Left lobe of liver (tissue), 2 donors: ENCODE measurements around the gene MYH6. TPM values are rescaled to one million over a fixed set of nuclear protein-coding genes. Genes with fewer than 3 reads are reported as not detected.
"Not testable (repeated sequence)": the region's sequence is repeated elsewhere in the genome, so short reads cannot be mapped to it uniquely, and the experiment has no call there.

ENCODE experiments used
- ATAC-seq: fragments of 200-7000 bp; cut with Tn5 transposase; one replicate; pipeline ENCODE4 v1.9.1; 2020; ENCODE audit warnings: mild to moderate bottlenecking, moderate library complexity
- DNase-seq: peaks from one replicate; pipeline ENCODE4 v3.0.0-alpha.2; 2020; ENCODE audit warnings: low spot score
- total RNA-seq: library from RNA; stranded (reverse); gene quantifications from one replicate; pipeline ENCODE4 v1.2.1, GENCODE V29; 2021
- donor health status: DM: no; HTN: no; CAD: no; lungs with moderate emphysema.
- donor health status: DM: no; HTN: yes; CAD: no.

The MYH6 gene
- total RNA-seq = not detected

DNA sequence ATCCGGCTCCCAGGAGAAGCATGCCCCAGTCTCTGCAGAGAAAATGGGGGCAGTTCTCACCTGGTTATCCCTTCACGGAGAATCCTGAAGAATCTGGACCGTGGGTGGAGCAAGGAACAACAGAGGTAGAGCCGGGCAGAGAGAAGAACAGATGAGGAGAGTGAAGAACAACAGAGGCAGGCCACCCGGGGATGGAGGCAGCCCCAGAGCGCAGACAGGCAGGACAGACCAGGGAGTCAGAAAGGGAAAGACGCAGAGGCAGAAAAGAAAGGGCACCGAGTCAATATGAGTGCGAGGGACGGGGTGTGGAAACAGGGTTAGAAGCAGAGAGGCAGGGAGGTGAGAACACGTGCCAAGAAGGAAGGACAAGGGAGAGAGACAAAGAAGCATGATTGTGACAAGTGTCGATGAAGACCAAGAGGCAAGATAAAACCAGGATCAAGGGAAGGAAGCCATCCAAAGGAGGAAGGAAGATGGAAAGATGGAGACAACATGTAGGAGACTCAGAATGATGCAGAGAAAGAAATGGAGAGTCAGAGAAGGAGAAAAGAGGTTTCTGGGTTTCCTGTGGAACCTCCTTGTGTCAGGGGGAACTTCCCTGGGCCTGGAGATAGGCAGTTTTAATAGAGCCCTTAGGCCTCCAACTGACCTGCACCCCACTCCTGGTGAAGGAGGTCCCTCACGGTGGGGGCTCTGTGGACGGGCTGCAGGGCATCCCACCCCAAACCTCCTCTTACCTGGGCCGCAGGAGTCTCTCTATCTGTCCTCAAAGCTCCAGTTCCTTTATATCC is at the start of gene MYH6:
Gene MYH6 (minus strand): TSS at position 758 of the 791 bp plus-strand sequence. CDS start 1,050 bp downstream, outside the sequence.
- no peak for ATAC-seq
- DNase-seq = no peak

DNA sequence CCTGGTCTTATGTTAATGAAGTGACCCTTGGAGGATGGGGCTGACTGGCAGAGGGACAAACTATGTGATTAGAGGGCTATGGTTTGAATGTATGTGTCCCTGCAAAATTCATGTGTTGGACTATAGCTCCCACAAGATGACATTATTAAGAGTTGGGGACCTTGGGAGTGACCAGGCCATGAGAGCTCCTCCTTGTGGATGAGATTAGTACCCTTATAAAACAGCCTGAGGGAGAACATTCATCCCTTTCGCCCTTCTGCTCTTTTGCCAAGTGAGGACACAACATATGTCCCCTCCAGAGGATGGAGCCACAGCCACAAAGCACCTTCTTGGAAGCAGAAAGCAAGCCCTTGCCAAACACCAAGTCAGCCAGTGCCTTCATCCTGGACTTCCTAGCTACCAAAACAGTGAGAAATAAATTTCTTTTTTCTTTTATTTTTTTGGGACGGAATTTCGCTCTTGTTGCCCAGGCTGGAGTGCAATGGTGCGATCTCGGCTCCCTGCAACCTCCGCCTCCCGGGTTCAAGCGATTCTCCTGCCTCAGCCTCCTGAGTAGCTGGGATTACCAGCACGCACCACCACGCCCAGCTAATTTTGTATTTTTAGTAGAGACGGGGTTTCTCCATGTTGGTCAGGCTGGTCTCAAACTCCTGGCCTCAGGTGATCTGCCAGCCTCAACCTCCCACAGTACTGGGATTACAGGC is 49.0 kb upstream of the MYH6 start:
- not testable (repeated sequence) for ATAC-seq, DNase-seq

DNA sequence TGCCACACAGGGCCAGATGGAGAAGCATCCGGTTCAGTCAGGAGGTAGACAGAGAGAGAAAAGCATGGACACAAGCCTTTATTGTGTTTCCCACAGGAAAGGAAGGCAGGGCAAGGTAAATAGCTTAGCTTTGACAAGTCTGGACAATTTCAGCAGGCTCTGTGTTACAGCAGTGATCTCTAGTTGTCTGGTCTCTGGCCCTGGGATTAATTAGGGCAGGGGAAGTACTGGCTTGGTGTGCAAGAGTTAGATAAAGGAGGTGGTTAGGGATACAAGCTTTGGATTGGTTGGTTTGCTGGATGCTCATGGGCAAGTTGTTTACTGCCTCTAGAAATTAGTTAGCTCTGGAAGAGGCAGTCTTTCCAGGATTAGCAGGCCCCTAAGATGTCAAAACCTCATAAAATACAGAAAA is 46.4 kb upstream of the MYH6 start:
- ATAC-seq (no peak), DNase-seq (no peak)

DNA sequence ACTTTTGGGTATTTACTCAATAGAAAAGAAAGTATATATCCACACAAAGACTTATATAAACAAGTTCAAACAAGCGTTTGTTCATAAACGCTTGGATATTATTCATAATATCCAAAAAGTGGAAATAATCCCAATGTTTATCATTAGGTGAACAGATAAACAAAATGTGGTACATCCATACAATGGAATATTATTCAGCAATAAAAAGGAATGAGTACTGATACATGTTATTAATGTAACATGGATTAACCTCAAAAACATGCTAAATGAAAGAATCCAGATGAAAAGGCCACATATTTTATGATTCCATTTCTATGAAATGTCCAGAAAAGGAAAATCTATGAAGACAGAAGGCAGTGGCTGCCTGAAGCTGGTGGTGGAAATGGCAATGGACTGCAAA is 44.2 kb upstream of the MYH6 start:
- DNase-seq (no peak), ATAC-seq (no peak)

DNA sequence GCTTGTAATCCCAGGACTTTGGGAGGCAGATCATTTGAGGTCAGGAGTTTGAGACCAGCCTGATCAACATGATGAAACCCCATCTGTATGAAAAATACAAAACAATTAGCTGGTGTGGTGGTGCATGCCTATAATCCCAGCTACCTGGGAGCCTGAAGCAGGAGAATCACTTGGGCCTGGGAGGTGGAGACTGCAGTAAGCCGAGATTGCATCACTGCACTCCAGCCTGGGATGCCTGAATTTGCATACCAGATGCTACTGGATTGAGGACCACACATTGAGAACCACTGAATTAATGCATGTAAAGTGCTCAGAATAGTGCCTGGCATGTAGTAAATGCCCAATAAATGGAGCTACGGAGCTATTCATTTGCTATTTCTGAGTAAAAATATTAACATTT is 42.3 kb upstream of the MYH6 start:
- ATAC-seq = no peak
- no peak for DNase-seq

DNA sequence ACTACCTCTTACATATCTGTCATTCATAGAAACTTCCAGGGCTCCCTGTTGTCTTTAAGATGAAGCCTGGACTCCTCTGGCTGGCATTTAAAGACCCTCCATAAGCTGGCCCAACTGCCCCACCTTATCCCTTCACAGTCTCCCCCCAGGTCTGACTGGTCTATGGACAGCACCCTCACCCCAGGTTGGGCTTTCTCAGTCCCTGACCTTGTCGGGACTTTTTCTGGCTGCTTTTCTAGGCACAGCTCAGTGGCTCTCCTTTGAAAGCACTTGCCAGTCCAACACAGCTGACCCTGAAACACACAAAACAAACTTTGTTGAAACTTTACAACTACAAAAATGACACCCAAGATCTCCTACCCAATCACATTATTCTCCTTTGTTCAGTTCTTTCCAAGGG is 41.2 kb upstream of the MYH6 start:
- ATAC-seq (no peak), DNase-seq (no peak)

DNA sequence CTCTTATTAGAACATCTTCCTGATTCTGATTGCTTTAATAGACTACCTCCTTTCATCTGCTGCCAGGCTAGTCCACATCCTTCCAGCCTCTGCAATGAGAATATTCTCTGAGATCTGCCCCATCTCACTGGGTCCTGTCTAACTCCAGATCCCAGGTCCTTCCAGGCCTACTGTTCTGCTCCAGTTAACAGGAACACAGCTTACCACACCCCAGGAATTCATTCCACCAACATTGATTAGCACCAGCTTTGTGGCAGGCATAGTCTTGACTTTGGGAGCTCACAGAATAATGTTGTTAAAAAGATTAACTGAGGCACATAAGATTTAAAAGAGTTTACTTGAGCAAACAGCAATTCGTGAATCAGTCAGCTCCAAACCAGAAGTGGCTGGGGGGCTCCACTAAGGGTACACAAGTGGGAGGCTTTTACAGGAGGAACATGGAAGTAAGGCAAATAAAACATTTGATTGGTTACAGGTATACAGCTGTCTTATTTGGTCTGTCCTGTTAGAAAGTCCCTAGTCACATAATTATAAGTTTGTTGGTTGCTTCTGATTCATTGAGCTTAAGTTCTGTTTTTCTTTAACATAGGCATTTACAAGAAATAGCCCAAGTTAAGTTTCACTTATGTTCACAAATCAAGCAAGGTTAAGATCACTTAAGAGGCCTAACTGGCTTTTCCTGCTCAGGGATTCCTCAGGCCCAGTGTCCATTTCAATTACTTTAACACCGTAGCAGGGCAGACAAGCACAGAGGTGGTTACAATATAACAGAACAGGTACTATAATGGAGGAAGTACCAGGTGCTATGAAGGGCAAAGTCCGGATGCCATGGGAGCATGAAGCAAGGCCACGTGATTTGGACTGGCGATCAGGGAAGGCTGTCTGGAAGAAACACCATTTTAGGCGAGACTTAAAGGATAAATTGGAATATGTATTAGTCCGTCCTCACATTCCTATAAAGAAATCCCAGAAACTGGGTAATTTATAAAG is 39.6 kb upstream of the MYH6 start:
- peak; percentile 23 for DNase-seq
- no peak for ATAC-seq

DNA sequence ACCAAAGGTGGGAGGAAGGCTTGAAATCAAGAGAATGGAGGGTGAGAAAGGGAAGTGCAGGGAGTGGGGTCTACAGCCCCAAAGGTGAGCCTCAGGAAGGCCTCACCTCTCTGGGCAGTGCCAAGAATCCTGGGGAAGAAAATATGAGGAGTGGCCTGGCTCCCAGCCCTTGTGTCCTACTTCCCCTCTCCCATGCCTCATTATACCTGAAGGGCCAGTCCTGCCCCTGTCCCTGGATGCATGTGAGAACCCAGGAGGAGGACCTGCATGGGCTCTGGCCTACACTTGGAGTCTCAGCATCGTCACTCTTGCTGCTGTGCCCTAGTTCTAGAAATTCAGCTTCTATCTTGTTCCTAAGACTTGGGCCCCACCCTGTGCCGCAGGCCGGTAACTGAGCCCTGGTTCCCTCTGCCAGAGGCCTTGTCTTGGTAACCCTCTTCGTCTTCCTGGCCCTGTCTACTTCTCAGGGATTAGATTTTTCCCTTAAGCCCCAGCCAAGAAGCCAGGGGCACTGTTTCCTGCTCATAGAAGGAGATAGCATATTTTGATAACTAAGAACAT is 38.3 kb upstream of the MYH6 start:
- DNase-seq (peak; percentile 18), ATAC-seq (no peak)

DNA sequence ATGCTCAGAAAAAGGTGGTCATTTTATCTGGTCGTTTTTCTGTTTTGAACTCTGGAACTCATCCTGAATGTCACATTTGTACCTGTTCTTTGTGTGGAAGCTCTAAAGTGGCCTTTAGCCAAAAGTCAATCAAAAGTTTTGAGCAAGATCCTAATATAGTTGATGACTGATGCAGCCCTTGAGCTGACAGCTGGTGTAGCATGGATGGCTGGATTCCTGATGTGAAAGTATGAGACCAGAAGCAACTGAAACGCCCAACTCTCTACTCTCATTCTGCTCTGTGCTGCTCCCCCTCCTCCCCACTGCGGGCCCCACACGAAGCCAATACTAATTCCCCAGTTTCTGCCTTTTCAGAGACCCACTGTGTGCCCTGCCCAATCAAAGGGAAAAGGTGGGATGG is 37.7 kb upstream of the MYH6 start:
- DNase-seq (no peak), ATAC-seq (no peak)

DNA sequence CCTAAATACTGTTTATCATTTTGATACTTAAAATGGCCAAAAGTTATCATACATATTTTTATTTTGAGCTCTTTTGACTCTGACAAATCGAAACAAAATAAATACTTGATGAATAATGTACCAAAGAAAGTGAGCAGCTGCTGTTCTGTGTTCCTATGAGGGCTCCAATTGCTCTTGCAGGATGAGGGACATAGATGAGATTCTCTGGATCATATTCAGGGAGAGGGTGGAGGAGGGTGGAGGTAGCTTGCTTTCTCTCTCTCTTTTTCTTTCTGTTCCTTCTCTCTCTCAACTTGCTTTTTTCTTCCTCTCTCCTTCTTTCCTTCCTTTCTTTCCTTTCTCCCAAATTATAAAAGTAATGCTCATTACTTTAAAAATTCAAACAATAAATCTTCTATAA is 36.2 kb upstream of the MYH6 start:
- no peak for DNase-seq
- no peak for ATAC-seq

DNA sequence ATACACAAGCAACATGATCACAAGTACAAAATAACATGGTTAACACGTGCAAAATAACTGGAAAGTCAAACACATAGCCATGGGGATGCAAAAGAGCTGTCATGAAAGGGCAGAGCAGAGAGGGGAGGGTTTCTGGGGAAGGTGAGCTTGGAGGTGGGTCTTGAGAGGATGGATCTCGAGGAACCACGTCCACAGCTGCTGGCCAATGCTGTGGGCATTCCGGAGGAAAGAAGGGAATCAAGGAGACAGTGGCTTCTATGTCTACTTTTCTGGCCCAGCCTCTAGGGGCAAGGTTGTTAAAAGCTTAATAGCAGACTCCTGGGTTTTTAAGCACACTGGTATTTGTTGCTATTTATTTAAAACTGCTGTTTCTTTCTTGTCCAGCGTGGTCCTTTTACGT is 35.8 kb upstream of the MYH6 start:
- DNase-seq (no peak), ATAC-seq (no peak)

DNA sequence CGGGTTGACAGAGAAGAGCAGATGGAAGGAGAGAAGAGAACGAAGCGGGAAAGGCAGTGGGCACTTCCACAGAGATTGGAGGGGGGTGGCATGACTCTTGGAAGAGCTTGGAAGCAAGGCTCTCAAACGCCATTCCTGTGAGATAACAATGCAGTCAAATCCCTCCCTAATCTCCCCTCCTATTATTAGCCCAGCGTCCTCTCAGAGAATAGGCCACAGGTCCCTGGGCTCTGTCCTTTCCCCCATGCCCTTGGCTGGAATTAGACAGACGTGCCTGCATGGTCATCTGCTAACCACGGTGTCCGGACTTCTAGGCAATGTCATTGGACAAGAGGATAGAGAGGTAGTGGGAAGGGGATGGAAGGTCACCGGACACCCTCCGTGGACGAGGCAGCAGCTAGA is 35.3 kb upstream of the MYH6 start:
- peak; percentile 23 for DNase-seq
- ATAC-seq = no peak

DNA sequence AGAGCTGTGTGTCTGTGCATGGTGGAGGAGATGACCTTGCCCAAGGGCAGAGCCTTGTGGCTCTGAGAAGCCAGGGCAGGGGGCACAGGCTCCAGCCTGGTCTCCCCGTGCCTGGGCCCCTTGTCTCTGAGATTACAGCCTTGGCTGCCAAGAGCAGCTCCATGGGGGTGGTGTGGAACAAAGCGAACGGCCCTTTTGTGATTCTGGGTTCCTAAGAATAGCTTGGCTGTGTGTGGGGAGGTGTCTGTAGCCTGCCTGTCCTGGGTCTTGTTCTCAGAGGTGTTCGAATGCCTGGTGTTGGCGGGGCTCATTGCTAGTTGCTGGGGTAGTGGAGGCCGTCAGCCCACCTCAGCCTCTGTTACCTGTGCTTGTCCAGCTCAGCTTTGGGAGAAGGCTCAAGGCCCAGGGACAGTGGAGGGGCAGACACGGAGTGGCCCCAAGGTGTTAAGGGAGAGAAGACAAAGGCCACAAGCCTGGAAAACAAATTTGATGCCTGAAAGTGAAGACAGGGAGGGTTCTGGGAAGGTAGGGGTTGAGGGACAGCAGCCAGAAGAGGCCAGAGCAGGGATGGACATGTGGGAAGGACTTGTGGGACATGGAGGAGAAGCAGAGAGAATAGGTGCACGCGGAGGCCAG is 34.8 kb upstream of the MYH6 start:
- ATAC-seq = no peak
- DNase-seq = no peak

DNA sequence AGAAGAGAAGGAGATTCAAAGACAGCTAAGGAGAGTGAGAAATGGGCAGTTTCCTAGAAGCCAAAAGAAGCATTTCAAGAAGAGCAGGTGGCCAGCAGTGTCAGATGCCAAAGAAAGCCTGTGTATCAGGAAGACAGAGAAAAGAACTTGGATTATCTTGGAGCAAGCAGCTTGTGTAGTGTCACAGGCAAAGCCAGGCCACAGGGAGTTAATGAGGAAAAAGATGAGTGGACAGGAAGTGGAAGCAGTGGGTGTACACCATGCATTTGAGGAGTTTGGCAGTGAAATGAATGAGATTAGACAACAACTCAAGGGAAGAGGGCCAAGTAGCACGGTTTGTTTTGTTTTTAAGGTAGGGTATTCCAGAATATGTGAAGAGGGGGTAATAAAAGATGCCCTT is 33.0 kb upstream of the MYH6 start:
- ATAC-seq (no peak), DNase-seq (peak; percentile 24)

DNA sequence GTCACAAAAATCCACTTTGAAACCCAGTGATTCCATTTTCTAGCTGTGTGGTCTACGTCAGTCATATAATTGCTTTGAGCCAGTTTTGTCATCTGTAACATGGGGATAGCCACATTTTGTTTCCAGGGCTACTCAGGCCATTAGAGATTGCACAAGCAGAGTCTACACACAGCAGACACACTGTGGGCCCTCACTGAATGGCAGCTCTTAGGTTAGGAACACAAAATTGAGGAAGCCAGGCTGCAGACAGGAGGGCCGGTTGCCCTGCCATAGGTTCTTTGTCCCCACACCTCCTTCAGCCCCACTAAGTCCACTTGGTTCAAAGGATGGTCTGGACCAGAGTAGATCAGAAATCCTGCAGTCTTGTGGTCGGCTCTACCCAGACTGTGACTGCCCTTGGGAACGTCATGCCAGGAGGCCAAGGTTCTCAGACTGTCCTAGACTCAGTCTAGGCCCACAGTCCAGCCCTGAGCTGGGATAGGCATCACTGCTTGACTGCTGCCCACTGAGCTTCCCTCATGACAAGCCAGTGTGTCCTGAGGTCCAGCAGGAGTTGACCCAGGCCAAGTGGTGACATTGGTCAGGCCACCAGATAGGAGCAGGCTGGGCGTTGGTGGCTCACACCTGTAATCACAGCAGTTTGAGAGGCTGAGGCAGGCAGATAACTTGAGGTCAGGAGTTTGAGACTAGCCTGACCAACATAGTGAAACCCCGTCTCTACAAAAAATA is 31.2 kb upstream of the MYH6 start:
- ATAC-seq (no peak), DNase-seq (peak; percentile 21)

DNA sequence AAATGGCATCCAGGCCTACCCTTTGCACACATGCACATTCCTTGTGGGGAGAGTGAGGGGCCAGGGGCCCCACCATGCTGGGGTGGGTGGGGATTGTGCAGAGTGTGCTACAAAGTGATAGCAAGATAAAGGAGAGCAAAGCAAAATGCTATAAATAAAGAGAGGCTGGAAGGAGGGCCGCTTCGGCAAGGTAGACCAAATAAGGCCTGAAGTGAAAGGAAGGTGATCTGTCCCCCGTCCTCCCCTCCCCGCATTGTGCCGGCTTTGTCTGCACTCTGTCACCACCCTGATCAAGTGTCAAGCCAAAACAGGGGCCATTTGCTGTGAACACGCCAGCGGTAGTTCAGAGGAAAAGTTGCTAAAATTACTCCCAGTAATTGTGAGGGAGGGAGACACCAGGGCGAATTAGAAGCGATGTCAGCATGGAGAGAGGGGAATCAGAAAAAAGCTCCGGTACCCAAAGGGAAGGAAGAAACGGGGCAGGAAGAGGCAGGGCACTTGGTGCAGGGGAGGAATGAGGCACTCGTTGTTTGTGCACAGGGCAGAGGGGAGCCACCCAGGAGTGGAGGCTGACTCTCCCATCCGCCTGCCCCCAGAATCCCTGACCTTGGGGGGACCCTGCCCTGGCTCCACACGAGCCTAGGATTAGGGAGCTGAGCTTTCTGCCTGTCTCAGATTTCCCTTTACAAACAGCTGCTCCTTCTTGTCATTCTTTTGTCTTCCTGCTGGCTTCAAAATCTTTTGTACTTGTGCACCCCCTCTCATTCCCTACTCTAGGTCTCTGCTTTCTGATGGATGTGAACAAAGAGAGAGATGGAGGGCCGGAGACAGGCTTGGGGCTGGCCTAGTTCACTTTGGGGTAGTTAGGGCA is 30.3 kb upstream of the MYH6 start:
- no peak for ATAC-seq
- peak; percentile 15 for DNase-seq

DNA sequence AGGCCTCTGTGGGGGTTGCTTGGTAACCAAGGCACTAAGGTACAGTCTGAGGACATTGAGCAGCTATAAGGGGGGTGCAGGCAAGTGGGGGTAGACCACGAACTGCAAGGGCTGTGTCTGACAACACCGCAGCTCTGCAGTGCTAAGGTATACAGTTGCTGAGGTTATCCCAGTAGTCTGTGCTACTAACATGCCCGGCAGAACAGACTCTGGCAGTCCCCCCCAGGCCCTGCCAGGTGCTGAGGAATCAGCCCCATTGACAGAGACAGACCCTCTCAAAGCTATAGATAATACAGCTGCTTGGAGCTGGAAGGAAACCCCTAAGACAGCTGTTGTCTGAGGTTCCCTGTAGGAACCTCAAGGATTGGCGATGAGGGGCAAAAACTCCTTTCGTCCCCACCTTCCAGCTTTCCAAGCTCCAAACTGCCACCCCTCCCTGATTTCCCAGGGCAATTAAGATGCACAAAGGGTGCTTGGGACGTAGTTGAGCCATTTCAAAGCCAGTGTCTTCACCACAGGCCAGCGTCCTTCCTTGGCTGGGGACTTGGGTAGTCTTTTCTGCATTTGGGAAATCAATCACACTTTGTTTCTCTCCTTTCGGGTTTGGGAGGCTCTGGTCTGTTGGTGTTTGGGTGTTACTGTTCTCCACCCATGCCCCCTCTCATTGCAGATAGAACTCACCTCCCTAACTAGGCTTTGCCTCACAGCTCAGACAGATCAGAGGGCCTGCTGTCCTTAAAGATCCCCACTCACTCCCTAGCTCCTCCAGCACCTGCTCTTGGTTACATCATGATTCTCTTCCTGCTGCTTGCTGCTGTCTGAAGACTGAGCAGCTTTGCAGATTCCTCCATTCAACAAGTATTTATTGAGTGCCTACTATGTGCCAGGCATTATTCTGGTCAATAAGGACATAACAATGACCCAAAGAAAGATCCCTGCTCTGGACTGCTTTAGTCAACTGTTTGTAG is 29.3 kb upstream of the MYH6 start:
- DNase-seq (peak; percentile 11), ATAC-seq (no peak)
